CD4-positive, alpha-beta T cell treated with Interleukin-17A for 1 hour (primary cell): Measurements from ENCODE around the gene KMO.

ENCODE experiments used
- DNase-seq: peaks from one replicate; pipeline ENCODE4 v3.0.0-alpha.2; 2020

KMO gene

GRCh38 chr1:241630899-241631298, 98.7 kb downstream of the KMO start:
- DNase-seq, result no peak

DNA sequence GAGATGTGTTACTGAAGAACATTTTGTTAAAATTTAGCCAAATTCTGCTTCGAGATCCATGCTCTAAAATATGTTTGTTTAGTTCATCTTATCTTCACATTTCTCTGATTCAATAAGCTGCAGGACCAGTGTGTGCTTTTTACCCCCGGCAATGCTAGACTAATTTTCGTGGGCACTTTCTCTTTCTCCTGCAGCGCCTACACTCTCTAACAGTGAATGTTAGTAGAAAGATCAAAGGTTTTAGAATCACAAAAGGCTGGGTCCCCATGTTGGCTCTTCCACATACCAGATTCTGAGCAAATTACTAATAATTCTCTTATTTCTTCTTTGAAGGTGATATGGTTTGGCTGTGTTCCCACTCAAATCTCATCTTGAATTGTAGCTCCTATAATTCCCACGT, 99.5 kb downstream of the KMO start:
- no peak for DNase-seq

DNA sequence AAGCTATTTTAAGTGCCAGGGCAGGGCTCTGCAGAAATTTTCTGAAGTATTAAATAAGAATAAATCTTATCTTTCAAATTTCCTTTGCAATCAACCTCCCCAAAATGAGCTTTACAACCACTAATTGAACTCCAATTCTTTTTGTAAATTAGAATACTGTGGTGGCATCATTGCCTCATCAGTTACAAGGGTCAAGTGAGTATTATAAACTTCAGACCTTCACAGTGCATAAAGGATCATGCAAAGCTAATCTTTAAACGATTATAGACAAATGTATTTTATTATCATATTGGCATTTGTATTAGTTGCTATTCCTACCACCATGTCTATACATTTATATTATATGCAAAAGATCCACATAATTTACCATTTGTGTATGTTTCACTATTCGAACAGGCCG, 100.8 kb downstream of the KMO start:
- DNase-seq, result no peak

GRCh38 chr1:241635556-241636152, 103.5 kb downstream of the KMO start:
- no peak for DNase-seq

DNA sequence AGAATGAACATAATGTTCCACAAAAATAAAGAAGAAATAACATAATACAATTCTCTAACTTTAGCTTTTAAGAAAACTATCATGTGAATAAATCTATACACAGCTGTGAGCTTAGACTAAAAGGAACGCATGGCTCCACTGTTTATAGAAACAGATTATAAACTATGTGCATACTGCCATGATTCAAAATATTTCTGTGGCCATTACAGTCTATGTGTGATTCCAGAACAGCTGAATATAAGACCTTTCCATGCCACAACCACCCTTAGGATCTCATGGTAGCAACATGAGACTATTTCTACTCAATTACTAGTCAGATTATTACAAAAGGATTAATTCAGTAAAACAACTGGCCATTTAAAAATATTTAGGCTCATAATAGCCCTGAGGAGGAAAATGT, 104.1 kb downstream of the KMO start:
- DNase-seq, result no peak

DNA sequence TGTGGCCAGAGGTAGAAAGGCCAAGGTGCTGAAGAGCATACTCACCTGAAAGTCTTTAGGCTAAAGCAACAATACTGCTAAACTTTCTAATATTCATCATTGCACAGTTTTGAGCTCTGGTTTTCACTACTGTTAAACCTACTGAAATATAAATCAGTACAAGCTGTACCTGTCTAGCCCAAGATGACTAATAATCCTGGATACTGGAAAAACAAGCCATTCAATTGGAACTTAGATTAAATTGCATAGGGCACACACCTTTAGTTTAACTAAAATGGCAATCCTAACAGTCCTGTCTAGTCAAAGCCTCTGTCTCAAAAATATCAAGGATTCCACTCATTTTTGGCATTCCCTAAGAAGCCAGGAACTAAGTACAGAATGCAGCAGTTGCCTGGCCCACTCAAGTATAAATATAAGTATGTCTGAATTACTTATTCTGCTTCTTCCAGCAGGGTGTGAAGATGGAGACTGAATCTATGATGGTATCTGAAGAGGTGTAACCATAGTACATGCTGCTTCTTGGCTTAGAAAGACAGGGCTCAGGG, 104.9 kb downstream of the KMO start:
- DNase-seq, result no peak

GRCh38 chr1:241637604-241638003, 105.4 kb downstream of the KMO start:
- DNase-seq, result no peak

DNA sequence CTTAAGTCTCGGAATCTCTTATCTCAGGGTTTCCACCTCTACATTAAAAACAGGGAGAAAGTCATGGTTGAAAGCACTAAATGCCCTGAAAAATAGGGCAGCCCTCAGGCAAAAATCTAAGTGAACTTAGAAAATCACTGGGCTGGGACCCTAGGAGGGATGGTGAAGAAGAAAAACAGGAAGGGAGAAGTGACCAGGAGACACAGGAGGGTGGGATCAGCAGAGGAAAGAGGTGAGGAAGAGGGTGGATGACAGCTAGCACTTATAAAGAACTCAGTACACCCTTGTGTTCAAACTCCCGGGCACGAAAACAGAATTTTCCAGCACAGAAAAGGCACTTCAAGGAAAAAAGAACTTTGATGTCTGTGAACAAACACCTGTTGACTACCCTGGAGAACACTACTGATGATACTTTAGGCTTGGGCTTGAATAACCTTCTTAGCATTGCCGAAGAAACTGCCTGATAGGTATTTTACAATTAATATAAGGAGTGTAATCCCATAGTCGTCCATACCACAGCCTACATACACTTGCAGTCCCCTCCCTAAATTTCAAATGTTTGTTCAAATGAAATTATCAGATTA, 106.0 kb downstream of the KMO start:
- no peak for DNase-seq

- peak; percentile 25 for DNase-seq
Measured at GRCh38 chr1:241638909-241639622, 106.9 kb downstream of the KMO start.

GRCh38 chr1:241639623-241640148, 107.5 kb downstream of the KMO start:
- no peak for DNase-seq

DNA sequence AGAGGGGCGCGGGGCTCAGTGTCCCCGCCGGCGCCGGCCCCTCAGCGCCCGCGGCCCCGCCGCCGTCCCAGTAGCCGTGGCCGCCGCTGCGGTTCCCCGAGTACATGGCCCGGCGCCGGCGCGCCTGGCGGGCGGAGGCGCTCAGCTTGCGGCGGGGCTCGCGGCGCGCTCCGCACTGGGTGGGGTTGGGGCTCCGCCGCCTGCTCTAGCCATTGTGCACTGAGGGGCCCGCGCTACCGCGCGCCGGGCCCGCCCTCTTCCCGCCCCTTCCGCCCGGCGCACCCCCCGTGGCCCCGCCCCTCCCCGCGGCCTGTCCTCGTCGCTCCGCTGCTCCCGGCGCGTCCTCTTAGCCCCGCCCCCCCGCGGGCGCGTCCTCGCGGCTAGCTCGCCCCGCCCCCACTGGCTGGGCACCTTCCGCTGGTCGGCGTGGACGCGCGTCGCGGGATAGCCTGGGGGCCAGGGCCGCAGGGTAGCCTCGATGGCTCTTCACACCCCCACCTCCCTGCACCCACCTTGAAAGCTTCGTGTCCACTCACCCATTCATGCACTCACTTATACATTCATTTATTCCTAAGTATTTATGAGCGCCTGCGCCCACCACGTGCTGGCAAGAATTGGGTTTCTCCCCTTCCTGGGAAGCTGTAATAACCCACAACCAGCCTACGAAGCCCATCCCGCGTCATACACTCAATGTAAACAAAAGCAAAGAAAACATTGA, 108.1 kb downstream of the KMO start, which contains the start of the genes CHML and OPN3:
TSS of gene CHML (minus strand) at position 221 of the 718 bp plus-strand sequence. CDS start 4,603 bp downstream, outside the sequence.
TSS of gene OPN3 (minus strand) at position 221 of the 718 bp plus-strand sequence. CDS start at position 106, 115 bp downstream.
- peak; percentile 92 for DNase-seq

GRCh38 chr1:241640867-241641622, 108.9 kb downstream of the KMO start:
- no peak for DNase-seq

GRCh38 chr1:241641773-241642592, 109.8 kb downstream of the KMO start:
- DNase-seq, result no peak

- DNase-seq, result no peak
Measured at GRCh38 chr1:241642593-241642944, 110.4 kb downstream of the KMO start.

- no peak for DNase-seq
Measured at GRCh38 chr1:241644259-241644658, 112.1 kb downstream of the KMO start.

DNA sequence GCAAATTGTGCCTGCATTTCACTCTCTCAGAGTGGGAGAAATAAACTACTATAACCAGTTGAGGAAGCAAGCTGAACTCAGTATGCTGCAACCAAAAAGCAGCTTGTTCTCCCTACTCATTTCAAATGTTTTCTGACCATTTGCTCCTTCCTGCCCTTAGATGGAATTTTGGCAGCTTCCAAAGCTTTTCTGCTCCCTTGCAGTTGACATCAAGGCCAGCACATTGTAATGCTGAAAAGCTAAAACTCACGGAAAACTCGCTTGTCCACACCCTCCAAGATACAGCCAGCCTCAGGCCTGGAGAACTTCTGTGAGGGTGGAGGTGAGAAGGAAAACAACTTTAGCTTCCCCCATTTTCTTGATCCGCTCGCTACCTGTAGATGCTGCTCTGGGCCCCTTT, 113.0 kb downstream of the KMO start:
- DNase-seq, result no peak
